Stimulated activated CD8-positive, alpha-beta memory T cell treated with anti-CD3 and anti-CD28 coated beads, Interleukin-15, amount 100 ng/mL, for 4 hours (primary cell): ENCODE measurements around the gene USP37.
"Not testable (repeated sequence)": the region's sequence is repeated elsewhere in the genome, so short reads cannot be mapped to it uniquely, and the experiment has no call there.

Experiments used
- DNase-seq, 2 donors: peaks; one replicate each; pipeline ENCODE4 v3.0.0-alpha.2; 2020; ENCODE audit warnings: low read depth in 2 of 2

The USP37 gene

DNA sequence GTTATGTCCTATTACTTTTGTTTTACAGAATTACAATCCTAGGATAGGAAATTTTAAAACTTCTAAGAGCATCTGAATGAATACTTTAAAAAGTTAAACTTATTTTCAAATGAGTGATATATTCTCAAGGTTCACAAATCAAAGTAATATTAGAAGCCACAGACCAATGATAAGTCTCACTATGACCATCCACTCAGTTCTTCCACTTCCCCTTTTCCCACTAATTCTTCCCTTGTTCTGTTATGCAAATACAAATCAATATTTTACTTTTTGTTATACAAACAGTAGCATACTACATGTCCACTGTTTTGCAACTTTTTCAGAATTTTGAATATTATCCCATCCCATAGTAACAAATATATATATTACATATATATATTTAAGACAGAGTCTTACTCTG is 20.2 kb downstream of the USP37 start:
- DNase-seq, result no peak

DNA sequence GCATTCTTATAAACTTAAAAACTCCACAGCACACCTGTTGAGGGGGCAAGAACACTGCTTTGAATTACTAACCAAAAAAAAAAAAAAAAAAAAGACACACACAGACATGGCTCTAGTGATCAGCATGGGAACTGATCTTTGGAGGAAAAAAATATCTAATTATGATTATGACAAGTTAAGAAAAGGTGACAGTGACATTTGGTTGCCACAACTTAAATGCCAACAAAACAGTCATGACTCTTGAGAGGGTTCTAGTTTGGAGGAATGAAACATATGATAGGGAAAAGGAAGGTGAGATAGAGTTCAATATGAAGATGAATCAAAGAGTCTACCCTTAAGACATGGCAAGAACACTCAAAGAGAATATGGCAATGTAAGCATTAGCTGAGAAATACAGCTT is 20.6 kb downstream of the USP37 start:
- DNase-seq, result no peak

DNA sequence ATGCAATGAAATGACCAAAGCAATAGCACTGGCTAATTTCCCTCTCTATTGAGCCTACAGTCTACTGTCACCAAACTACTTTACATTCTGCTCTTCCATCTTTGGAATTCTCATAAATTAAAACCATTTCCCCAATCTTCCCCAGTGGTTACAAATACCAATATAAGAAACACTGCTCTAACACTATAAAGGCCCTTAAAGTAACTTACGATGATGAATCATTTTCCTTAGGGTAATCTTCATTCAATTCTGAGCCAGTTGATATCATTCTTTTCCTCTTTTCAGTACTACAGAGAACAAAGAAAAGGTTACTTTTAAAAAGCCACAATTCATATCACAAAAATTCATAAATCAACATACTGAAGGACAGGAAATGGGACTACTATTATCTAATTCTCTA is 22.1 kb downstream of the USP37 start:
- no peak for DNase-seq

DNA sequence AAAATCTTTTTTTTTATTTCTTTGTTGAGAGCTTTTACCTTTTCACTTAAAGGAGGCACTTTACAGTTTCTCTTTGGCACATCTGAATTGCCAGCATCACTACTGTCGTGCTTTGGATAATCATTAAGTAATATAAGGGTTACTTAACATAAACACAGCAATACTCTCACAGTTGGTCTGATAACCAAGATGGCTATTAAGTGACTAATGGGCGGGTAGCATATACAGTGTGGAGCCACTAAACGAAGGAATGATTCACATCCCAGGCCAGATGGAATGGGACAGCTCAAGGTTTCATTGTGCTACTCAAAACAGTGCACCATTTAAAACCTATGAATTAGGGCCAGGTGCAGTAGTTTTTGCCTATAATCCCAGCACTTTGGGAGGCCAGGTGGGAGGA is 28.1 kb downstream of the USP37 start:
- DNase-seq, result no peak

DNA sequence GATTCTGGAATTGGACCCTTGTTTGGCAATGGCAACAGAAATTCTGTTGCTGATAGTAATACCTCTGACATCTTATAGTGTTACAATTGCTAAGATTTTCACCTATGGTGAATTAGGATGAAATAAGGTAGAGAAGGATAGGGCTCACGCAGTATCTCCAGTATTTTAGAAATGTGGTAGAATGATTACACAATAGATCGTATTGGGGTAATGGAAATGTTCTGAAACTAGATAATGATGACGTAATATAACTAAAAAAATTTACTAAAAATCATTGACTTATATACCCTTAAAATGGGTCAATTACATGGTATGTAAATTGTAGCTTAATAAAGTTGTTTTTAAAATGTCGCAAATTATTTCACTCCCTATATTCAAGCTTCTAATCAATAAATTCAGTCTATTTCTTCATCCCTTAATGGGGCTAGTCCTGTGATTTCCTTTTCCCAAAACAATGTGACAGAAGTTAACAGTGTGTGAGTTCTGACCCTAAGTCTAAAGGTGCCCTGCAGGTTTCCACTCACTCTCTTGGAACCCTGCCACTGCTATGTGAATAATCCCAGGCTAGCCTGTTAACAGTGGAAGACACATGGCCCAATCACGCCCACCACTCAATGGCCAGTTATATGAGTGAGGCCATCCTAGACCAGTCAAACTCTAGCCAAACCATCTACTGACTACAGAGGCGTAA is 31.2 kb downstream of the USP37 start:
- no peak for DNase-seq

DNA sequence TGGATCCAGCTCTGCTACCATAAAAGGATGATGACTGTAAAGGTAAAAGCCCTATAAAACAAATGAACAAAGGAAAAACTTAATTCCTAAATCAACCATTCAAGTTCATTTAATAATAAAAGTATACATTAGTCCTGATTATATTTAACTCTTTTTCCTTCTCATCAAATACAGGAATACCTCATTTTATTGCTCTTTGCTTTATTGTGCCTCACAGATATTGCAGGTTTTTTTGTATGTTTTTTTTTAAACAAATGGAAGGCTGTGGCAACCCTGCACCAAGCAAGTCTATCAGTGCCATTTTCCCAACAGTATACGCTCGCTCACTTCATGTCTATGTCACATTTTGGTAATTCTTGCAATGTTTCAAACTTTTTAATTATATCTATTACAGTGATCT is 38.2 kb downstream of the USP37 start:
- DNase-seq, result no peak

DNA sequence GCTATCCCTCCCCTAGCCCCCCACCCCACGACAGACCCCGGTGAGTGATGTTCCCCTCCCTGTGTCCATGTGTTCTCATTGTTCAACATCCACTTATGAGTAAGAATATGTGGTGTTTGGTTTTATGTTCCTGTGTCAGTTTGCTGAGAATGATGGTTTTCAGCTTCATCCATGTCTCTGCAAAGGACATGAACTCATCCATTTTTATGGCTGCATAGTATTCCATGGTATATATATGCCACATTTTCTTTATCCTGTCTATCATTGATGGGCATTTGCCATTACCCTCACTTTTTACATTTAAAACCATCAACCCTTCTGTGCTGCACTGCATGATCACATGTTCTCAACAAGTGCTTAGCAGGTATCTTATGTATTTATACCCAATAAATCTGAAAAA is 39.7 kb downstream of the USP37 start:
- not testable (repeated sequence) for DNase-seq

DNA sequence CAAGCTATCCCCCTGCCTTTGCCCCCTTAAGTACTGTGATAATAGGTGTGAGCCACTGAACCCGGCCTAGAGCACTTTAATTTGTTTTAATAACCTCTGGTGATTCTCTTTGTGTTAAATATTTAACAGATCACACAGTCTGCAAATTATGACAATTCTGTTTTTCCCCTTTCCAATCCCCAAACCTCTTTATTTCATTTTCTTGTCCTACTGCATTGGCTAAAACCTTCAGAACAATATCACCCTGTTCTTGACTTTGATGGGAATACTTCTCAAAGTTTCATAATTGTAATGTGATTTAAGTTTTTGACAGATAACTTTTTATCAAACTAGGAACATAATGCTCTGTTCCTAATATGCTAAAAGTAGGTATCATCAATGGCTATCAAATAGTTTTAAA is 44.5 kb downstream of the USP37 start:
- no peak for DNase-seq

DNA sequence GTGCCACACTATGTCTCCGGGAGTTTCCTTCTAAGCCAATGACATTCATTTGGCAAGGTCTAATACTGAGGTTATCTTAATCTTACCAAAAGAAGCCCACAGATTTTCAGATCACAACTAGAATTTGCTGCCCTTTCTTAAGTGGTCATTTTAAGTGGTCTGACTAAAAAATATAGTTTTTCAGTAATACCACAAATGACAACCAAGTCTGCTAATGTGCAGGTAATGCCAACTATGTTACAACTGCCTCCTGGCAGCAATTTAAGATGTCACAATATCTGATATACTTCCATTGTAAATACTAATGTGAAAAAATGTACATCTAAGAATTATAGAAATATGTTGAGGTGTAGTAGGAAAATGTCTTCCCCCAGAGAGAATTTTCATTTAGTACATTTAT is 49.3 kb downstream of the USP37 start:
- DNase-seq, result no peak

DNA sequence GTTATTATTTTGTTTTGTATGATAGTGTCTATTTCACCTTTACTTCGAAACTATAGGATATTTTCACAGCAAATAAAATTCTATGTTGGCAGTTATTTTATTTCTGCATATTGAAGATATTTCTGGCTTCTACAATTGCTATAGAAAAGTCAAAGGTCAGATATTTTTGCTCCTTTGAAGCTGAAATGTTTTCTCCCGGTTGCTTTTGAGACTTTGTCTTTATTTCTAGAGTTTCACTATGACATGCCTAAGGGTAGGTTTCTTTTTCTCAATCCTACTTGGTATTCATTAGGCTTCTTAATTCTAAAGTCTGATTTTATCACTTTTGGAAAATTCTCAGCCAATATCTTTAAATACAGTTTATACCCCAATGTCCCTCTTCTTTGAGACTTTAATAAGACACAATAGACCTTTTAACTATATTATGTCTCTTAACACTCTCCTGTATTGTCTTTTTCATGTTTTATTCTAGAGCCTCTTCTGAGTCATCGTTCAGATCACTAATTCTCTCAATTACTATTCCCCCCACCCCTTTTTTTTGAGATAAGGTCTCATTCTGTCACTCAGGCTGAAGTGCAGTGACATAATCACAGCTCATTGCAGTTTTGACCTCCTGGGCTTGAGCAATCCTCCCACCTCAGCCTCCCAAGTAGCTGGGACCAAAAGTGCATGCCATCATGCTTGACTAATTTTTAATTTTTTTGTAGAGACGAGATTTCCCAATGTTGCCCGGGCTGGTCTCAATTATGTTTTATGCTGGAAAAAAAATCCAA is 50.5 kb downstream of the USP37 start:
- no peak for DNase-seq

DNA sequence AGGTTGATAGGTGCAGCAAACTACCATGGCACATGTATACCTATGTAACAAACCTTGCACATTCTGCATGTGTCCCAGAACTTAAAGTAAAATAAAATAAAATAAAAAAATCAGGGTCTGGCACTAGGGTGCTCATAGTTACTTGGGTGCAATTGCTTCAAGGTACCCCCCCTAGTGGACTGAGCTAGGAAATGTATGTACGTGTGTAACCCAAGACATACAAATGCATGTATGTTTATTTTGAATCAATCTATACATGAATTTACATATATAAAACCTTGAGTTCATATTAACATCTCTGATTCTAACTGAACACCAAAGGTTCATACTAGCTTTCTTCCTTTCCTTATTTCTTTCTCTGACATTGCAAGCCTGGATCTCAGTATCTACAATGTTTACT is 51.5 kb downstream of the USP37 start:
- DNase-seq, result no peak

DNA sequence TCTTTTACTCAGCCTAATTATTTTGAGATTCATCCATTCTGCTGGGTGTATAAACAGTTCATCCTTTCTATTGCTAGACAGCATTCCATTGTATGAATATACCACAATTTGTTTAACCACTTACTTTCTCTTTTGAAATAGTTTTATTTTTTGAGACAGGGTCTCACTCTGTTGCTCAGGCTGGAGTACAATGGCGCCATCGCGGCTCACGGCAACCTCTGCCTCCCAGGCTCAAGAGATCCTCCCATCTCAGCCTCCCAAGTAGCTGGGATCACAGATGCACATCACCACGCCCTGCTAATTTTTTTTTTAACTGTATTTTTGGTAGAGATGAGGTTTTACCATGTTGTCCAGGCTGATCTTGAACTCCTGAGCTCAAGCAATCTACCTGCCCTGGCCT is 54.5 kb downstream of the USP37 start:
- DNase-seq, result no peak

DNA sequence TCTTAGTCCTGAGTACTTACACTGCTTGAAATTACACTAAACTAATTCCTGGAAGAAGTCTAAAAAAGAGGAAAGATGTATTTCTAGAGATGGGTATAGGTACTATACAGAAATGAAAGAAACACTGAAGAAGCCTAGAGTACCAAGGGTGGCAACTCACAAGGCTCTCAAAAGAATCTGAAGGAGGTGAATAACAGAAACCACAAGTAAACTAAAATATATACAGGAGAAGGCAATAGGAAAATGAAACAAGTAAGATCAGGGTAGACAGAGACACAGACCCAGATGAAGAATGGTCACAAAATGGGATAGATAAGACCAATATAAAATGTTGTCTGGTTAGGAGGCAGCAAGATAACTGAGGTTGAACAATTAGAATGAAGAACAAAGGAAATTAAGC is 59.9 kb downstream of the USP37 start:
- no peak for DNase-seq

DNA sequence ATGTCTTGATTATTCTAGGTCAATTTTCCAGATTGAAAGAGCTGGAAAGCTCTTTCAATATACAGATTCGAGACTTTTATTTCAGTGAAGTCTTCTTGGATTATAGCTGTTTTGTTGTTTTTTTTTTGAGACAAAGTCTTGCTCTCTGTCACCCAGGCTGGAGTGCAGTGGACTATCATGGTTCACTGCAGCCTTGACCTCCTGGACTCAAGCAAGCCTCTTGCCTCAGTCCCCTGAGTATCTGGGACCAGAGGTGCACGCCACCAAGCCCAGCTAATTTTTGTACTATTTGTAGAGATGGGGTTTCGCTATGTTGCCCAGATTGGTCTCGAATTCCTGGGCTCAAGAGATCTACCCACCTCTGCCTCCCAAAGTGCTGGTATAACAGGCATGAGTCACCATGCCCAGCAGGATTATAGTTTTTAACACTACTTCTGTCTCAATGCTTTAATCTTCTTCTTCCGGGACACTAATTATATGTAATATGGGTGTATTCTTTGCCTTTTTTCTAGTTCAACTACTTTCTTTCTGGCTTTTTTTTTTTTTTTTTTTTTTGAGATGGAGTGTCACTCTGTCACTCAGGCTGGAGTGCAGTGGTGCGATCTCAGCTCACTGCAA is 62.3 kb downstream of the USP37 start:
- no peak for DNase-seq

DNA sequence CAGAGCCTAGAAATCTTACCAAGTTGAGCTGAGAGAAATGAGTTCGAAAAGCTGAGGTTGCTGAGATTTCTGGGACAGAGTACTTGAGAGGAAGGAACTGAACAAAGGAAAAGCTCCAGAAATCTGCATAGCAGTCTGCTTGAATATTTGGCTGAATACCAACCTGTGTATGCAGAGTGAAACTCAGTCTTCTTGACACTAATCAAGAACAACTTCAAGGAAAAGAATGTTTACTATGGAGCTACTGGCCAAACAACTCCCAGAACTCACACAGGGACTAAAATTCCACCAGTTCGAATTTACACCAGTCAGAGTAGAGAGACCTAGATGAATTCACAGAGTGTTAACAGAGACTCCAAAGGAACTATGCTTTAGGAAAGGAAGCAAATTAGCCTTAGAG is 66.5 kb downstream of the USP37 start:
- DNase-seq, result no peak

DNA sequence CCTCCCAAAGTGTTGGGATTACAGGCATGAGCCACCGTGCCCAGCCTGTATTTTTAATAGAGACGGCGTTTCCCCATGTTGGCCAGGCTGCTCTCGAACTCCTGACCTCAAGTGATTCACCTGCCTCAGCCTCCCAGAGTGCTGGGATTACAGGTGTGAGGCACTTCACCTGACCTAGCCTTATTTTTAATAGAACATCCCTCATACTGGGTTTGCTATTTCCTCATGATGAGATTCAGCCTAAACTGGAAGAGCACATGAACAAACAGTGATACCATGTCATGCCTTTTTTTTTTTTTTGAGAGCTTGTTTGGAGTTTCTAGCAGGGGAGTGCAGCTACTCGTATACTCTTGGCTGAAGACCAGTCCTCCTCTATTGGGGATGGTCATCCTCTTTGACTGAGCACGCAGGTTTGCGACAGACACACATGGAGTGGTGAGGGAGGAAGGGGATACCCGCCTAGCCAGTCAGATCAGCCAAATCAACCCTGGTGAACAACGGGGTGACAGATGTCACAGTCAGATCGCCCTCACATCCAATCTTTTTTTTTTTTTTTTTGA is 67.6 kb downstream of the USP37 start:
- DNase-seq, result no peak

DNA sequence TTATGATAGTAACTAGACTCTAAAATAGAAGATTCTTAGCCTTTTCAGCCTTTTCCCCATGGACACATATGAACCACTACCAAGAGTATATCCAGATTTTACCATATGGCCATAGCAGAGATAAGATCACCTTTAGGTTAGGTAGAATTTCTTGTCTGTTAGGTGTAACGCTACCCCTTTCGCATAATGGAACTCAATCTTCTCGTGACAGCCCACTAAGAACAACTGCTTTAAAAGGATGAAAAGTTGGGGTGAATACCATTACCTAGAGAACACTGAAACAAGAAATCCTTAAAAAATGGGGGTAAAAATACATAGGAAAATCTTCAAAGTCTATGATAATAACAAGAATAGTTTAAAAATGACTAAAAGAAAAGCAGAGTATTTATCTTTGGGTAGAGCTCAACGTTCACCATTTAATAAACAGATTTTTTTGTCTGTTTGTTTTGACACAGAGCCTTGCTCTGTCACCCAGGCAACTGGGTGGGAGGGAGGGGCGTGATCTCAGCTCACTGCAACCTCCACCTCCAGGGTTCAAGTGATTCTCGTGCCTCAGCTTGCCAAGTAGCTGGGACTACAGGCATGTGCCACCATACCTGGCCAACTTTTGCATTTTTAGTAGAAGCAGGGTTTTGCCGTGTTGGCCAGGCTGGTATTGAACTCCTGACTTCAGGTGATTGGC is 82.0 kb downstream of the USP37 start:
- DNase-seq, result no peak

DNA sequence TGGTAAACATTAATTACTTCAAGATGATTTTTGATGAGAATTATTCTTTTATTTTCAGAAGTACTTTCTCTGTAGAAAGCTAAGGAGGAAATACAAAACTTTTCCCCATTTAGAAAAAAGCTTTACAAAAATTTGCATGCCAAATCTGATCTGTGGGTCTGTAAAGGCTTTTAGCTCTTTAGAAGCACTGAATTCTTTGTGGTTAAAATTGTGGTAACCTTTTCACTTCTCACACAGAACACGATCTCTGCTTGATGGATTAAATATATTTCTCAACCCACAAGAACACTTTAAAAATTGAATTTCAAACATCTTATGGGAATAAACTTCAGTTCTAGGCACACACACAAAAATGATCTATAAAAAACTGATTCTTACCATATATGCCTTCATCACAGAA is 85.5 kb downstream of the USP37 start:
- no peak for DNase-seq

DNA sequence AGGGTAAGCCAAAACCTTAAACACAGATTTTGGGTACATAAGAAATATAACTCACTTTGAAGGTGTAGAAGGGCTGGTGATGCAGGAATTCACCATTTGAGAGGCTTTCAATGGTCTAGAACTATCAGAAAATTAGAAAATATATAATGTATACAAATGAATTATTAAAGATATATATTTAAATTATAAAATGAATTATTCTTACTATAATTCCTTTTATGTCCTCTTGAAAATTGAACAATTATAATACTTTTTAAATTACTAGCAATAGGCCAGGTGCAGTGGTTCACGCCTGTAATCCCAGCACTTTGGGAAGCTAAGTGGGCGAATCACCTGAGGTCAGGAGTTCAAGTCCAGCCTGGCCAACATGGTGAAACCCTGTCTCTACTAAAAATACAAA is 88.6 kb downstream of the USP37 start:
- no peak for DNase-seq

DNA sequence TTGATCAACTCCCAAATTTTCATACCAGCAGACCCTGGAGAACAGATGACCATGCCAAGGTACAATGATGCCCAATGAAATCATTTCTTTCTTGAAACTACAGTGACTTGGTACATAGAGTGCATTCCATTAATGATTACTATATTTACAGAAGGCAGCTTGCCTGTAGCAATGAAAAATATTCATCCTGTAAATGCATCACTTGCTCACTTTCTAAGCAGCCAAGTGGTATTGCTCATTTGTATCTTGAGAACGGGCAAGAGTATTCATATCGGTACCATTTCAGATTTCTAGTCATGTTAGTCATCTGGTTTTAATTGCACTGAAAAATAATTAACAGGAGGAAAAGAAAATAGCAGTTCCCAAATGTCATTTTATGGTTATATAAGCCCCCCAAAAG is 89.6 kb downstream of the USP37 start:
- DNase-seq, result no peak

DNA sequence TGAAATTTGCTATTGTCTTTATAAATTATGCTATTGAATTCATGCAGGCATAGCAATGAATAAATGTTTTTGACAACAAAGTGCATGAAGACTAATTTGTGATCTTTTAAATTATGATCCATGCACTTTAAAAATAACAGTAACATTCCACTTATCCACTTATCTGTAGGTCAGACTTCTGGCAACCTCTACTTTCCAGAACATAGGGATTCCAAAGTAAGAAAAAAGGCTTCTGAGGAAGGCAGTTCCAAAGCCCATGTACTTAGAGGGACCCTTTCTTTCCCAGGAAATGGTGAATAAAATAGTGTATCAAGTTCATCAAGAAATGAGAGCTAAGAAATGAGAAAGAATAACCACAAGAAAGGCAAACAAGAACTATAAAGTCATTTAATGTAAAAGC is 90.9 kb downstream of the USP37 start:
- DNase-seq, result no peak

DNA sequence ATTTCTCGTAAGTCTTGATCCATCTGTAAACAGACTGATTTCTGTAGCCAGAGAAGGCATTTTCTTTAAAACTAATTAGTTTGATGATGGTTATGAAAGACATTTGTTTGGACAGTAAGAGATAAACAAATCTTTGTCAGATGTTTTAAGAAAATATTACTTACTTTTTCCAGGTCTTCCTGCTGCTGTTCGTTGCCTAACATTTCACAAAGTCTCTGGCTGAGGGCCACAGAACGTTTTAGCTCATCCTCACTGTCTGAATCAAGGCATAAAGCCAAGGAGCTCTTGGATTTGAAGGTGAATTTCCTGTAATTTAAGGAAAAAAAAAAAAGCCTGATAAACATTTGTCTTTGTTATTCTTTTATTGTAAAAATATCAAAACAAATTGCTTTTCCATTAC is 91.5 kb downstream of the USP37 start:
- DNase-seq, result no peak
